MG63 (cell line): ENCODE measurements around the gene PROSER2. TPM values are rescaled to one million over a fixed set of nuclear protein-coding genes. Genes with fewer than 3 reads are reported as not detected.

Experiments used
- DNase-seq: peaks from one replicate; pipeline ENCODE4 v3.0.0-alpha.2; 2020
- H3K27me3 ChIP-seq: fragments of 250-450 bp; sonication (Bioruptor Pico); 2 replicates; pipeline ENCODE4 v1.5.1; 2020; ENCODE audit warnings: mild to moderate bottlenecking, moderate library complexity
- H3K36me3 ChIP-seq: fragments of 250-450 bp; sonication (Bioruptor Pico); 2 replicates; pipeline ENCODE4 v1.5.1; 2020; ENCODE audit warnings: mild to moderate bottlenecking, moderate library complexity
- H3K4me3 ChIP-seq: fragments of 250-450 bp; sonication (Bioruptor Pico); 2 replicates; pipeline ENCODE4 v1.5.1; 2020; ENCODE audit warnings: mild to moderate bottlenecking, moderate library complexity
- H3K9me3 ChIP-seq: fragments of 250-450 bp; sonication (Bioruptor Pico); 2 replicates; pipeline ENCODE4 v1.5.1; 2020; ENCODE audit warnings: mild to moderate bottlenecking, moderate library complexity
- total RNA-seq: library from RNA; depleted of rRNA; stranded (reverse); fragments of >200 nt; shearing (Covaris generic); gene quantifications from 2 replicates; pipeline ENCODE4 v1.2.3, GENCODE V29; 2014; ENCODE audit warnings: low replicate concordance; rRNA removed

The PROSER2 gene
- total RNA-seq, 1 experiment from 2014 or later, result 2.1 TPM

DNA sequence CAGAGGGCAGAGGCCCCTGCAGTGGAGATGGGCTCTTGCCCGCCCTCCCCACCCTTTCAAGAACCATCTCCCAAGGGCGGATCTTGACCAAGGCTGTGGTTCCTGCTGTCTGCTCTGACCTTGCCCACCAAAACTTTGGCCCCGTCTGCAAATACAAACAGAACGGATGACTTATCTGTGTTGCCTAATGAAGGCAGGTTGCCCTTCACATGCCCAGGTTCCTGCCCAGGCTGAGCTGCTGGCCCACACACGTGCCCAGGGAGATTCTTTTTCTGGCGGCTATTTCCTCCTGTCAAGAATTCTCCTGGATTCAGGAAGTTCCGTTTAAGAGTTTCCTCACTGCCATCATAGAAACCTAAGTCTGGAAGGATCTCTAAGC is 78.3 kb downstream of the PROSER2 start:
- DNase-seq, result no peak
- H3K4me3 ChIP-seq, result no peak overlapping the region
- H3K36me3 ChIP-seq, result no peaks in the 10 kb centered on the region
- H3K9me3 ChIP-seq, result no peaks in the 10 kb centered on the region
- no peaks in the 10 kb centered on the region for H3K27me3 ChIP-seq

GRCh38 chr10:11901833-11902475 is 78.8 kb downstream of the PROSER2 start:
- DNase-seq, result no peak
- Histone ChIP-seq H3K27me3 (no peaks in the 10 kb centered on the region), H3K36me3 (no peaks in the 10 kb centered on the region), H3K4me3 (no peak overlapping the region), H3K9me3 (no peaks in the 10 kb centered on the region)

DNA sequence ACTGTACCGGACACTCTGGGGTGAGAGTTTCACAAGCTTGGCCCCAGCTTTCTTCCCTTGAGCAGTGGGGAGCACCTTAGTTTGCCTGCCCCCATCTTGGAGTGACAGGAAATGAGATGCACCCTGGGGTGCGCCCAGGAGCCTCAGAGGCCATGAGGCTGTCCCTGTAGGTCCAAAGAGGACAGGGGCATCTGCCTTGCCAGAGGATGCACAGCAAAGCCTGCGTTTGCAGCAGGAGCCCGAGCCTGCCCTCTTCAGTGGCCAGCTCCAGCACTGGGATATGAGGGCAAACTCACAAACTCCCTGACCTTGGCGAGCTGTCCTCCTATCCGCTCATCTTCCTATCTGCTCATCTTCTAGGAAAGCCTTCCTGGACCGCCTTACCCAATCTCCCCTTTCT is 79.5 kb downstream of the PROSER2 start:
- Histone ChIP-seq H3K4me3 (no peak overlapping the region), H3K27me3 (no peaks in the 10 kb centered on the region), H3K9me3 (no peaks in the 10 kb centered on the region), H3K36me3 (no peaks in the 10 kb centered on the region)
- no peak for DNase-seq

- H3K36me3 ChIP-seq, result no peaks in the 10 kb centered on the region
- H3K9me3 ChIP-seq, result no peaks in the 10 kb centered on the region
- no peak for DNase-seq
- no peaks in the 10 kb centered on the region for H3K27me3 ChIP-seq
- no peak overlapping the region for H3K4me3 ChIP-seq
These were observed 83.6 kb downstream of the PROSER2 start for GRCh38 chr10:11906714-11907113.

DNA sequence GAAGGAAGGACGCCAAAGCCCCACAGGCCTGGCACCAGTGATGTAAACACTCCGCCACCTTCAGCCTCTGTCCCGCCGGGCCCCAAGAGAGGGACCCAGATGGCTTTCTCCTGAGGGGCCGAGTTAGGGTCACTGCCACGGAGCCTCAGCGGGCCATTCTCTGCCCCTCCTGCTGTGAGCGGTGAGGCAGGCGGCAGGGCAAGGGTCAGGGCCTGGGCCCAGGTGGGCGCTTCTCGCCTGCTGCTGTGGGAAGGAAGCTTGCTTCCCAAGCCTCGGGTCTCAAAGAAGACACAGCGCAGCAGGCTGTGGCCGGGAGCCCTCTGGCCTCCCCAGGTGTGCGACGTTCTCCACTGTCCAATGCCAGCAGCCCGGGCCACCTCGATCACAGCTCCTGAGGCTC is 84.8 kb downstream of the PROSER2 start:
- no peak for DNase-seq
- H3K36me3 ChIP-seq, result no peaks in the 10 kb centered on the region
- no peaks in the 10 kb centered on the region for H3K9me3 ChIP-seq
- H3K27me3 ChIP-seq, result no peaks in the 10 kb centered on the region
- no peak overlapping the region for H3K4me3 ChIP-seq

GRCh38 chr10:11908536-11908935 is 85.4 kb downstream of the PROSER2 start:
- DNase-seq, result no peak
- Histone ChIP-seq H3K9me3 (no peaks in the 10 kb centered on the region), H3K27me3 (no peaks in the 10 kb centered on the region), H3K4me3 (no peak overlapping the region), H3K36me3 (no peaks in the 10 kb centered on the region)

GRCh38 chr10:11908991-11909390 is 85.8 kb downstream of the PROSER2 start:
- H3K36me3 ChIP-seq, result no peaks in the 10 kb centered on the region

DNA sequence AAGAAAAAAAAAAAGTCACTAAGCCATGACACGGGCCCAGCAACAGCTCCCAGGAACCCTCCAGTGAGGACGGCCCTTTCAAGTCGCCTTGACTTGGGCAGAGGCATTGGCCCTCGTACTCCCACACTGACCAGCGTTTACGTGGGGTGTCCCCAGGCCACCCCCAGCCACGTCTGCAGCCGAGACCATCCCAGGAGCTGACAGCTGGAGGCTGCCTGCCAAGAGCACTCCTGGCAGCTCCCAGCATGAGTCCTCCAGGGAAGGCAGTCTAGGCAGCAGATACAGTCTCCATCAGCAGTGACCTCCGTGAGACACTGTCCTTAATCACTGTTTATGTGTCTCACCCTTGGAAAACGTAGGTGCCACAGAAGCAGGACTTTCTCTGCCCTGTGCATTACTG is 86.5 kb downstream of the PROSER2 start:
- no peak for DNase-seq
- H3K36me3 ChIP-seq, result no peaks in the 10 kb centered on the region
- no peak overlapping the region for H3K4me3 ChIP-seq
- no peaks in the 10 kb centered on the region for H3K9me3 ChIP-seq
- no peaks in the 10 kb centered on the region for H3K27me3 ChIP-seq

More at GRCh38 chr10:11908991-11909390, 85.8 kb downstream of the PROSER2 start:
- Histone ChIP-seq H3K9me3 (no peaks in the 10 kb centered on the region), H3K27me3 (no peaks in the 10 kb centered on the region), H3K4me3 (no peak overlapping the region)
- DNase-seq, result no peak

GRCh38 chr10:11910102-11910501 is 86.9 kb downstream of the PROSER2 start:
- Histone ChIP-seq H3K27me3 (no peaks in the 10 kb centered on the region), H3K36me3 (no peaks in the 10 kb centered on the region), H3K9me3 (no peaks in the 10 kb centered on the region), H3K4me3 (no peak overlapping the region)
- DNase-seq, result no peak

DNA sequence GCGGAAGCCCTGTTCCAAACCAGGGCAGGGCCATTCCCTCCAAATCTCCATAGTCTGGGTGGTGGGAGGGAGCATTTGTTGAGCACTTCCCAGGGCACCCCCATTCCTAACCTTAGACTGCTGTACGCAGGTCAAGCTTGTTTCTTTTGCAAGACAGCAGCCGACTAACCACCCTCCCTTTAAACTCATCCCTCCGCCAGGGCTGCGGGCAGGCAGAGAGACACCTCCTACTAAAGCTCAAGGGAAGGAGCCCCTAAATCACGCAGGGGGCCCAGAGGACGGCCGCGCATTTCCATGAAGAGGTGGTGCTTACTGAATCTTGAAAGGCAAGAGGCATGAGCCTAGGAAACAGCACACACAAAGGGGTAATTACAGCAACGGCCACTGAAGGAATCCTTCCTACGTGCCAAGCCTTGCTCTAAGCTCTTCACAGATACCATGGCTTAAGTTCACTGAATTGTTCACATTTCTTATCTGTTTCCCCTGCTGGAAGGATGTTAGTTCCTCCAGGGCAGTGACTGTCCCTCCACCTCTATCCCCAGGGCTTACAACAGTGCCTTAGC is 90.0 kb downstream of the PROSER2 start:
- H3K9me3 ChIP-seq, result no peaks in the 10 kb centered on the region
- no peaks in the 10 kb centered on the region for H3K36me3 ChIP-seq
- no peaks in the 10 kb centered on the region for H3K27me3 ChIP-seq
- no peak for DNase-seq
- no peak overlapping the region for H3K4me3 ChIP-seq

GRCh38 chr10:11918384-11918783 is 95.2 kb downstream of the PROSER2 start:
- no peaks in the 10 kb centered on the region for H3K9me3 ChIP-seq
- H3K36me3 ChIP-seq, result peaks cover 25% of the 10 kb centered on the region
- H3K4me3 ChIP-seq, result no peak overlapping the region
- no peaks in the 10 kb centered on the region for H3K27me3 ChIP-seq
- no peak for DNase-seq

GRCh38 chr10:11919271-11919670 is 96.1 kb downstream of the PROSER2 start:
- Histone ChIP-seq H3K27me3 (no peaks in the 10 kb centered on the region), H3K36me3 (peaks cover 25% of the 10 kb centered on the region), H3K9me3 (no peaks in the 10 kb centered on the region), H3K4me3 (no peak overlapping the region)
- no peak for DNase-seq

Other genes starting within 250 kb of the PROSER2 start
- gene USP6NL, start 211.7 kb upstream of the PROSER2 start, total RNA-seq, result 4.0 and 7.0 TPM in 2 replicates
- gene ECHDC3, start 81.0 kb upstream of the PROSER2 start, total RNA-seq, result 45.2 and 63.9 TPM in 2 replicates
- 9.6 and 12.4 TPM in 2 replicates for gene UPF2, start 219.5 kb downstream of the PROSER2 start, total RNA-seq
- gene DHTKD1, start 245.6 kb downstream of the PROSER2 start, total RNA-seq, result 6.5 and 15.5 TPM in 2 replicates